ENCODE data around the gene CDKL2.

- TF ChIP-seq CTCF (IDR thresholded peaks at IDR 0.05) (no peak), EZH2 (IDR thresholded peaks at IDR 0.05; ENCODE audit: borderline replicate concordance, insufficient read depth, low read depth, low read length, poor library complexity, severe bottlenecking) (no peak)
These were observed 74.8 kb downstream of the CDKL2 start, which contains the start of gene ODAPH for GRCh38 chr4:75555294-75556164.

Data from B cell (primary cell).